SH-SY5Y (cell line): ENCODE measurements around the gene TOB1.
A peak's percentile ranks its signal among the peaks of the same experiment; 100 is the strongest.

Experiments
- GATA2 ChIP-seq: IDR thresholded peaks from 2 replicates; pipeline ENCODE4 v1.6.1; 2011; ENCODE audit warnings: mild to moderate bottlenecking, low read depth, low read length
- GATA3 ChIP-seq: IDR thresholded peaks from 2 replicates; pipeline ENCODE4 v1.6.1; 2011; ENCODE audit warnings: low read depth, mild to moderate bottlenecking, low read length, moderate library complexity

The TOB1 gene, protein sequence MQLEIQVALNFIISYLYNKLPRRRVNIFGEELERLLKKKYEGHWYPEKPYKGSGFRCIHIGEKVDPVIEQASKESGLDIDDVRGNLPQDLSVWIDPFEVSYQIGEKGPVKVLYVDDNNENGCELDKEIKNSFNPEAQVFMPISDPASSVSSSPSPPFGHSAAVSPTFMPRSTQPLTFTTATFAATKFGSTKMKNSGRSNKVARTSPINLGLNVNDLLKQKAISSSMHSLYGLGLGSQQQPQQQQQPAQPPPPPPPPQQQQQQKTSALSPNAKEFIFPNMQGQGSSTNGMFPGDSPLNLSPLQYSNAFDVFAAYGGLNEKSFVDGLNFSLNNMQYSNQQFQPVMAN

DNA sequence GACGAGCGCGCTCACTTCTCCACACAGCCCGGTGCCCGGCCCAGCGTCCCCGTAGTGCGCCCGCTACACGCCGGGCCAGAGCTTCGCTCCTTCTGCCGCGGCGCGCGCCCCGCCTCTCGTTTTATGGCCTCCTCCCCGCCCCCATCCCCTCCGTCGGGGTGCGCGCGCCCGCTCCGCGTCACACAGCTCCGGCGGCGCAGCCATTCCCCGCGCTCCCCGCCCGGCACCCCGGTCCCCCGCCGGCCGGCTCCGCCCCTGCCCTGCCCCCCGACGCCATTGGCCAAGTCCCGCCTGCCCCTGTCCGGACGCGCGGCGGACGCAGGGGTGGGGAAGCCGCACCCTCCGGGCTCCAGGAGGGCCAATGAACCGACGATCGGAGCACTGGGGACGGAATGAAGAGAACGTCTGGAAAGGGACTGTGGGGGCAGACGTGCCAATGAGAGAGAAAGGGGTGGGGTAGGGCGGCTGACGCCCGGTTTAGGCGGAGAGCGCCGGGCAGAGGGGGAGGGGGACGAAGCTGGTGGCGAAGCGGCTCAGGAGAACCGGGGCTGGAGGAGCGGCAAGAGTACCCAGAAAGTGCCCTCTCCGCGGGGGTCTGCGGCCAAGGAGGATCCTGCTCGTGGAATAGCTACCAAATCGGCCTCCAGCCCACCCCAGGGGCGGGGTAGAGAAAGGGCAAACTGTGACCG is at the start of gene TOB1:
TOB1 (minus strand) TSS at position 94 of the 689 bp plus-strand sequence. CDS start 2,337 bp downstream, outside the sequence.
- TF ChIP-seq GATA2 (no peak), GATA3 (no peak)

DNA sequence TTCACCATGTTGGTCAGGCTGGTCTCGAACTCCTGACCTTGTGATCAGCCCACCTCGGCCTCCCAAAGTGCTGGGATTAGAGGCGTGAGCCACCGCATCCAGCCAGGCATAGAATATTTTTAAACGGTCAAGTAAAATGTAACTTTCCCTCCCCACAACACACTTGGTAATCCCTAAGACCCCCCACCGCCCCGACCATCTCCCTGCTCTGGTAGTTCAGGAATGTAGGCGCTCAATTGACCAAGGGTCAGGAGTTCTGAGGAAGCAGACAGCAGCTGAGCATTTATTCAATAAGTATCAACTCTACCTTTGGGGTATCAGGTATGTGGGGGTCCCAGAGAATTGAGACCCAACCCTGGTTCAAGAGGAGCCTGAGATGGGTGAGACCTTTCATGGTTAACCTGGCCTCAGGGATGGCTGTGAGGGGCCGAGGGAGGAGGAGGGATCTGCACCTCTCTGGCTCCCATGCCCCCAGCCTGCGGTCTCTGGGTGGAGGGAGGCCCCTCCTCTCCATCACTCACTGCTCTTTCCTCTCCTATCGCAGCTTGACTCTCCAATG is 48.4 kb upstream of the TOB1 start:
- TF ChIP-seq GATA2 (no peak), GATA3 (no peak)

DNA sequence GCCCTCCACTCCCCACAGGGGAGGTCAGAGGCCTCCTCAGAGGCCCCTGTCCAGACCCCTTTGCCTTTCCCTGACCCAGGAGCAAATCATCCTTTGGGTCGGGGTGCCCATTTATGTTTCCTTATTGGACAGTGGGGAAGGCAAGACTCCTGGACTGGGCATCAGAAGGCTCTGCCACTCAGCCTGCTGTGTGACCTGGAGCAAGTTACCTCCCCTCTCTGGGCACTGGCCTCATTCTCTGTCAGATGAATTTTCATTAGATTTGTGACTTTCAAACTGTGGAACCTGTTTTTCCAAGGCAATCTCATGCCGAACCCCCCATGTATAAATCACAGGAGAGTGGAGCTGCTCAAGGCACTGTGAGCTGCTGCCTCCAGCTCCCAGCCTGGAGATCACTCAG is 47.0 kb upstream of the TOB1 start:
- TF ChIP-seq GATA2 (no peak), GATA3 (no peak)

DNA sequence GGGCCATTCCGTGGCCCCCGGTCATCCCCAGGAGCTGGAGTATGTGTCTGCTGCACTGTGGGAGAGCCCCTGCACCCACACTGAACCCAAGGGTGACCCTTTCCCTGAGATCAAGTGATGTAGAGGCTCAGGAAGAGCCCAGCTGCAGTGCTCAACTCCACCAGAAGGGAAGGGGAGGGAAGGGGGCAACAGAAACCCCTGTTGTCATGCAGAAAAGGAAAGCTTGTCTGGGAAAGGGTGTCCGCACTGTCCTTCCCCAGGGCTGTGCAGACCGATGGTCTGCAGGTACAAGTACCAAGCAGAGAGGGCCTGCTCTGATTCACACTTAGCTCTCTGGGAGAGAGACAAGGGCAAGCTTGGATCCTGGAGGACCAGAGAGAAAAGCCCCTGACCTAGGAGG is 45.7 kb upstream of the TOB1 start:
- TF ChIP-seq GATA2 (no peak), GATA3 (no peak)

DNA sequence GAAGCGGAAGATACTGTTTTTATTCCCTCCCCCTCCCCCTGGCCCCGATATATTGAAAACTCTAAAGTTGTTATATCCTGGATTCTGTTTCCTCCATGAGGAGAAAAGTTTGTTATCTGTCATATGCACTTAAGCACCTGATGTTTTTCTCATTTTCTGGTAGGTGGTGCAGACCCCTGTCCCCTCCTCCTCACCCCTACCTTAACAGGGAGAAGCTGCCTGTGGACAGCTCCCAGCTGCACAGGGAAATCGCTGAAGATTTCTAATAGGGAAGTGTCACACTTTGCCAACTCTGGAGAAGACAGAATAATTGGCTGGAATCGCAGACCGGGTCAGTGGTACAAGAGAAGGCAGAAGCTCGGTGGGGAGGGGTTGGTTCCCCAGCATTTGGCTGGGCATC is 45.3 kb upstream of the TOB1 start:
- no peak for TF ChIP-seq GATA2
- TF ChIP-seq GATA3 = no peak

DNA sequence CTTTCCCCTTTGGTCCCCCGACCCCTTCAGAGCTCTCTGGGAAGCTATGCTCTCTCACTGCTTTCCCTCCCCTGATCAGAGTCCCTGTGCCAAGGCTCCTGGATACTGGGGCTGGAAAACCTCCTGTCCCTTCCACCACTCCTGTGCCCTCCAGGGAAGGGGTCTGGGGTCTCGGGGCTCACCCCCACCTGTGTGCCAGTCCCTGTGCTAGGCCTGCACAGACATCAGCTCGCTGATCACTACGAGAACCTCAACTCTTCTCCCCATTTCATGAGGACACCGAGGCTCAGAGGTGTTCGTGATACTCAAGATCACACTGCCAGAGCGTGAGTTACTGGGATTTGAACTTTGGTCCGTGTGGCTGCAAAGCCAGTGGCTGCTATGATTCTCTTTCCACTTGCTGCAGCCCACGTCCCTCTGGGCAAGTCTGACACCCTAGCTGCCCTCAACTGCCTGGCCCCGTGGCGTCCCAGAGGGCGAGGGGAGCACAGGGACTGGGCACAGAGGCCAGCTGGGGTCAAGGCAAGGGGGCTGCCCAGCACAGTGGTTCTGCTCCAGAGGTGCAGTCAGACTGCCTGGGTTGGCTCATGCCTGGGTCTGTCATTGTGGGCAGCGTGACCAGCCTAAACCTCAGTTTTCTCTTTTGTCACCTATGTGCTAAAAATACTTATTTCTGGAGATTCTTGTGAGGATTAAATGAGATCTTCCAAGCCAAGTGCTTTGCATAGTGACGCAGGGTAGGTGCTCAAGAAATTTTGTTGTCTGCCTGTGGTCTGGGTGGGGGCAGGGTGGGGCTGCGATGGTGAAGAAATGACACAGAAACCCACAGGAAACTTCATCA is 43.8 kb upstream of the TOB1 start:
- no peak for TF ChIP-seq GATA3
- no peak for TF ChIP-seq GATA2

DNA sequence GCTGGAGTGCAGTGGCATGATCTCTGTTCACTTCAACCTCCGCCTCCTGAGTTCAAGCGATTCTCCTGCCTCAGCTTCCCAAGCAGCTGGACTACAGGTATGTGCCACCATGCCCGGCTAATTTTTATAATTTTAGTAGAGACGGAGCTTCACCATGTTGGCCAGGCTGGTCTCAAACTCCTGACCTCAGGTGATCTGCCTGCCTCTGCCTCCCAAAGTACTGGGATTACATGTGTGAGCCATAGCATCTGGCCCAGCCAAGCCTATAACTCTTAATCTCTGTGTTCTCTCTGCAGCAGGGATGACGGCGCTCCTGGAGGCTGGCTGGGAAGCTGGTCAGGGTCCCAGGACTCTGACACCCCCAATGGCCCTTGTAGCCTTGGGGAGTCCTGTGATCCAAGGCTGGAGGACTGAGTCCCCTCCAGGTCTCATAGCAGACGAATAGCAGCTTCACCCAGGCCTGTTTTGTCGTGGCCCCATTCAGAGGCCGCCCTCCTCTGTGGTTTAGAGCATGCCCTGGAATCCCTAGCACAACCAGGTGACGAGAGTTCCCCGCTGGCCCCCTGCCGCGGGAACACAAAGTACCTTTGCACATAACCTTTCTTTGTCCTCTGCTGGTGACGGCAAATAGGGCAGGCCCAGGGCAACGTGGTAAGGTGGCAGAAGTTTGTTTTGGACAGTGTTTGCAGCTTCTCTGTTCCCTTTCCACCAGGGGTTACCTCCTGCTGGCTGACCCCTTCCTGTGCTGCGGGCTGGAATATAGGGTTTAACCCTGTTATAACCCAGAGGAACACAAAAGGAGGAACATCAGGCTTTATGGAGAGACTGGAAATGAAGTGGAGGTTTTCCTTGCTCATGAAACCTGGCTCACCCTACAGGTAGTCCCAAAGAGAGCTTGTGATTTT is 43.0 kb upstream of the TOB1 start:
- TF ChIP-seq GATA3 (no peak), GATA2 (no peak)

DNA sequence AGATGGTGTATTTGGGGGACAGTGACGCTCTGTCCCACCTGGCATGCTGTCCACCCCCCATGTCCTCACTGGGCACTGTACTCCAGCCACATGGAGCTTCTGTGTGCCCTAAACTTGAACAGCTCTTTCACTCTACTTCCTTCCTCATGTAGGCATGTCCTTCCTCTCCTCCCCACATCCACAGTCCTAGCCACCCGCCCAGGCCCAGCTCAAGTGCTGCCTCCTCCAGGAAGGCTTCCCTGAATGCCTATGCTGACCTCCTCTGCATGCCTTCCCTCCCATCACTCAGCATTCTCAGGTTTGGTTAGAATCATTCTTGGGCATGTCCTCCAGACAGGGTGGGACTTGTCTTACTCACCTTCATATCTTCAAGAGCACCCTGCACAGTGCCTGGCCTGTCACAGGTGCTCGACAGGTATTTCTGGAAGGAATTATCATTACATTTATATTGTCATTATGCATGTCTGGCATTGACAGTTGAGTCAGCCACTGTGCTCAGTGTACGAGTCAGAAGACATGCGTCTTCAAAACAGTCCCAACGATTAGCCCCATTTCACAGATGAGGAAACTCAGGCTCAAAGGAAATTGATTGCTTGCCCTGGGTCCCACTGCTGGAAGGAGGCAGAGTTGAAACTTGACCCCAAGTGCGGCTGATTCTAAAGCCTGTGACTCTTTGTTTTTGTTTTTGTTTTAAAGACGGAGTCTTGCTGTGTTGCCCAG is 42.1 kb upstream of the TOB1 start:
- TF ChIP-seq GATA3 (no peak), GATA2 (no peak)

DNA sequence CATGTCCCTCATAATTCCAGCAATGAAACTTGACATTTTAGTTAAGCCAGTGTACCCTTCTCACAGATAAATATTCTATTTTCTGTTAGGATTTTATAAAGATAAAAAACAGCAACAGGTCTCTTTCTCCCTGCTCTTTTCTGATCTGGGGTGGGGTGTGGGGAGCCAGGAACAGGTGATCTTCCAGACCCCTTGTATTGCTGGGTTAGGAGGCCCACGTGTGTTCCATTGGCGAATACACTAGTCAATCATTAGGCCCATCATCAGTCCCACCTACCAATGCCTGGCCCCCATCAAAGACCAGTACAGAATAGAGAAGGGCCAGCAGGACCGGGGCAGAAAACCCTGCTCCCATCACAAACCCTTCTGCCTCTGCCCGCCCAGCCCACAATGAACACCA is 40.3 kb upstream of the TOB1 start:
- TF ChIP-seq GATA2 = no peak
- no peak for TF ChIP-seq GATA3

DNA sequence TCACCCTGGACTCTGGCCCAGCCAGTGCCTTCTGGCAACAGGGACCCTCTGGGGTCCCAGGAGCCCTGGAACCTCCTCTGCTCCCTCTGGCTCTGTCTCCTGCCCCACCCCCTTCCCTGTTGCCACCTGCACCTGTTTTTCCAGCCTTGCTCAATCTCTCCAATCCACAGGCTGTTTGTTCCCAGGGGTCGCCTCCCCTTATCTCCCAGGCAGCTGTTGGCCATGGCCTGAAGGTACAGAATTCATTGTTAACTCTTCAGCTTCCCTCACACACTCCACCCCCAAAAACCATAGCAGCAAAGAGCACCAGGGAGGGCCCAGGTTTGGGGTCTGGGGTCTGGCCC is 39.3 kb upstream of the TOB1 start:
- no peak for TF ChIP-seq GATA3
- peak; percentile 85 for TF ChIP-seq GATA2

DNA sequence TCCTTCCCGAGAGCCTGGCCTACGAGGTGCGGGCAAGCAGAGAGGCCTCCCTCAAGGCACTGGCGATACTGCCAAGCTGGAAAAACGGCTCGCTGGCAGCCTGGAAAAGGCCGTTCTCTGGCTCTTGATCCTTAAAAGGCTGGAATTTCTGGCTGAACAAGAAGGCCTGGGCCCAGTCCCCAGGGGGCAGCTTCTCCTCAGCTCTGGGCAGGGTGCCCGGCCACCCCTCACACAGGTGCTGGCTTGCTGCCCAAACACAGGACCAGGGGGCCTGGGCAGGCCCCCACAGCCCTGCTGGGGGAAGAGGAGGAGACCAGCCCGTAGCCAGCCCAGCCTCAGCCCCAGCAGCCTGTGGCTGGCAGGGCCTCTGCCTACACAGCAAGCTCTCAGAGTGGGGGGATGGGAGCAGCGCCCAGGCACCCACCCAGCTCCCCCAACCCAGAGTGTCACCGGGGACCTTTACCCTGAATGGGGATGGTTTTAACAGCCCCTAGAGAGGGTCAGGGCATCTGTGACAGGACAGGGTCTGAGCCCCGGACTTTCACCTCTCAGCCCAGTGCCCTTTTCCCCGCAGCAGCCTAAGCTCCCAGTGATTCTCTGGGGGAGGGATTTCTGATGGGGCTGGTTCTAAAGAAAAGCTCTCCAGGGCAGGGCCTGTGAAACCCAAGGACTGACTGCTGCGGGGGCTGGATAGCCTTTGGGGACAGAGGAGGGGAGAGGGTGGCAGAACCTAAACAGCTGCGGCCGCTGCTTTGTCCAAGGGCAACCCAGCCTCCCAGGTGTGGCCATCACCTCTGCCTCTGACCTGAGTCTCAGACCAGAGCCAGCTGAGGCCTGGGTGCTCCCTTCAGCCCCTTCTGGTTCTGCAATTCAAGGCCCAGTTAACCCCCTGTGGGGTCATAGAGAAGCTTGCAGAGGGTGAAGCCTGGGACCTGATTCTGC is 38.6 kb upstream of the TOB1 start:
- TF ChIP-seq GATA3 = no peak
- no peak for TF ChIP-seq GATA2
